ENCODE data around the gene LPXN.
"Not testable (repeated sequence)": the region's sequence is repeated elsewhere in the genome, so short reads cannot be mapped to it uniquely, and the experiment has no call there.

LPXN gene

GRCh38 chr11:58577555-58578135, 2.0 kb upstream of the LPXN start:
- no peaks in the 10 kb centered on the region for H3K9me3 ChIP-seq (replicated peaks in 1 of 11)
- peaks cover 0 to 16% (median 9%) of the 10 kb centered on the region in 11 experiments; a peak in 18 of 22 replicates for H3K36me3 ChIP-seq
- H4K20me1 ChIP-seq: peaks cover 18 to 29% (median 28%) of the 10 kb centered on the region in 11 experiments; a peak in 20 of 22 replicates
- no peaks in the 10 kb centered on the region for H3K27me3 ChIP-seq
- H3K4me3 ChIP-seq: peak overlapping the region; percentile 67 to 98 (median 84)
- TF ChIP-seq Cebpa-rat (IDR thresholded peaks at IDR 0.05): peak in 8 of 11 experiments; percentile 12 to 89 (median 50); a peak in 9 of 22 replicates
- peak overlapping the region; percentile 98 to 100 (median 100) for H3K9ac ChIP-seq
- peak overlapping the region; percentile 83 to 96 (median 89) for H3K4me2 ChIP-seq
- H3K4me1 ChIP-seq: peaks cover 46 to 71% (median 67%) of the 10 kb centered on the region in 10 experiments
- peak overlapping the region; percentile 98 to 100 (median 100) for H3K27ac ChIP-seq

DNA sequence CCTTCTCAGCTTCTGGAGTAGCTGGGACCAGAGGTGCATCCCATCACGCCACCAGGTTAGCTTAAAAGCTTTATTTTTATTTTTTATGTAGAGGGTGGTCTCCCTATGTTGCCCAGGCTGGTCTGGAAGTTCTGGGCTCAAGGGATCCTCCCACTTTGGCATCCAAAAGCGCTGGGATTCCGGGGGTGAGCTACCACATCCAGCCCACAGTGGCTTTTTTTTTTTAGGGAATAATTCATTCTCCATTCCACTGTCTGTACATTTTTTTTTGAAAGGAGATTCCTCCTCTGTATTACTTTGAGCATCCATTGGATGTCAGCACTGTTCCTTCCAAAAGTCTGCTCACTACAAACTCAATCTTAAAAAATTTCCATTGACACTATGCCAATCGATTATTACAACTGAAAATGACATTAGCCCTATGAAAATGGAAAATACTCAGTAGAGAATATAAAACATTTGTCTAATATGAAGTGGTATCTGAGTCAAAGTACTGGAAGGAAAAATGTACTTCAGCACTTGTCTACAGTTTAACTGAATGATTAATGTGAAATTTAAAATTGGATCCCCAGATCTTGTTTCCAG, 1.3 kb upstream of the LPXN start:
- no peaks in the 10 kb centered on the region for H3K27me3 ChIP-seq
- H3K36me3 ChIP-seq: peaks cover 0 to 14% (median 9%) of the 10 kb centered on the region in 11 experiments; a peak in 18 of 22 replicates
- H3K9ac ChIP-seq: peak overlapping the region; percentile 98 to 100 (median 100)
- H3K4me3 ChIP-seq: peak overlapping the region; percentile 67 to 98 (median 84)
- H3K9me3 ChIP-seq (replicated peaks in 1 of 11): no peaks in the 10 kb centered on the region
- no peak for TF ChIP-seq Cebpa-rat (IDR thresholded peaks at IDR 0.05)
- peaks cover 43 to 66% (median 62%) of the 10 kb centered on the region in 10 experiments for H3K4me1 ChIP-seq
- H3K27ac ChIP-seq: peak overlapping the region; percentile 98 to 100 (median 100)
- peak overlapping the region; percentile 83 to 96 (median 89) for H3K4me2 ChIP-seq
- H4K20me1 ChIP-seq: peaks cover 12 to 24% (median 22%) of the 10 kb centered on the region in 11 experiments; a peak in 20 of 22 replicates

DNA sequence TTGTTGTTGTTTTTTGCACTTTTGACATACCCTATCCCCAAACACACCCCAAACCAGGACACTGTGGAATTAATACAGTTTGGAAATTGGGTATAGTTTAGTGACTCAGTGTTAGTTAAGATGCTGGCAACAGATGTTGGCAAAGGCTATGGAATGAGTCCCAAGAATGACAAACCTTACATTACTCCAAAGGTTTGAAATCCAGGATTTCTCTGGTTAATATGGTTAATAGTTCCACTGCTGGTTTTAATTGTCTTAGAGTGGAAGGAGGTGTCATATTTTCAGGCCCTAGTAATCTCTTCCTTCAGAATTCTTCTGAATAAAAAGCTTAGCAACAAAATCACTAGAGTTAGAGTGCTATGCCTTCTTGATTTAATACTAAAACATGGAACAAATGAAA, 775 bp downstream of the LPXN start:
- H3K4me2 ChIP-seq: peak overlapping the region; percentile 83 to 96 (median 89)
- peaks cover 0 to 13% (median 9%) of the 10 kb centered on the region in 11 experiments; a peak in 19 of 22 replicates for H3K36me3 ChIP-seq
- no peak for TF ChIP-seq Cebpa-rat (IDR thresholded peaks at IDR 0.05)
- H3K4me1 ChIP-seq: peaks cover 31 to 52% (median 46%) of the 10 kb centered on the region in 10 experiments
- H4K20me1 ChIP-seq: peaks cover 0 to 19% (median 1%) of the 10 kb centered on the region in 11 experiments; a peak in 10 of 22 replicates
- peak overlapping the region; percentile 40 to 97 (median 58) for H3K4me3 ChIP-seq
- H3K9ac ChIP-seq: peak overlapping the region; percentile 86 to 100 (median 100); a peak in 21 of 22 replicates
- H3K27me3 ChIP-seq: no peaks in the 10 kb centered on the region
- peak overlapping the region; percentile 89 to 100 (median 100) for H3K27ac ChIP-seq
- H3K9me3 ChIP-seq (replicated peaks in 1 of 11): no peaks in the 10 kb centered on the region

GRCh38 chr11:58573451-58574104, 2.1 kb downstream of the LPXN start:
- H3K4me2 ChIP-seq: peak overlapping the region; percentile 83 to 96 (median 89)
- peak overlapping the region; percentile 40 to 97 (median 58); a peak in 19 of 20 replicates for H3K4me3 ChIP-seq
- H3K9me3 ChIP-seq (replicated peaks in 1 of 11): no peaks in the 10 kb centered on the region
- peak overlapping the region; percentile 89 to 100 (median 100) for H3K27ac ChIP-seq
- peaks cover 35 to 52% (median 47%) of the 10 kb centered on the region in 10 experiments for H3K4me1 ChIP-seq
- peak in 2 of 11 experiments; percentile 8 to 44; a peak in 1 of 22 replicates for TF ChIP-seq Cebpa-rat (IDR thresholded peaks at IDR 0.05)
- peaks cover 3 to 26% (median 22%) of the 10 kb centered on the region in 11 experiments; a peak in 19 of 22 replicates for H3K36me3 ChIP-seq
- H4K20me1 ChIP-seq: peaks cover 0 to 32% (median 0%) of the 10 kb centered on the region in 11 experiments; a peak in 9 of 22 replicates
- no peaks in the 10 kb centered on the region for H3K27me3 ChIP-seq
- peak overlapping the region; percentile 69 to 100 (median 100) for H3K9ac ChIP-seq

DNA sequence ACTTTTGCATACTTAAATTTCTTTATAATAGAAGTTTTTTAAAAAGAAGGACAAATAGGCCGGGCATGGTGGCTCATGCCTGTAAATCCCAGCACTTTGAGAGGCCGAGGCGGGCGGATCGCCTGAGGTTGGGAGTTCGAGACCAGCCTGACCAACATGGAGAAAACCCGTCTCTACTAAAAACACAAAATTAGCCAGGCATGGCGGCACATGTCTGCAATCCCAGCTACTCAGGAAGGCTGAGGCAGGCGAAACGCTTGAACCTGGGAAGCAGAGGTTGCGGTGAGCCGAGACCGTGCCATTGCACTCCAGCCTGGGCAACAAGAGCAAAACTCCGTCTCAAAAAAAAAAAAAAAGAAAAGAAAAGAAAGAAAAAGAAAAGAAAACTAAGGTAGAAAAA, 2.8 kb downstream of the LPXN start:
- Histone ChIP-seq H3K4me2 (peak overlapping the region; percentile 83 to 96 (median 89)), H3K9ac (peak overlapping the region; percentile 69 to 100 (median 100))

GRCh38 chr11:58567889-58568512, 7.7 kb downstream of the LPXN start:
- Histone ChIP-seq H3K4me3 (no peak overlapping the region), H3K4me2 (0 out of 22 replicates have a peak overlapping the region, but pooled peaks of 1 of the 11 experiments have one; percentile 1), H3K9ac (no peak overlapping the region), H3K27me3 (no peaks in the 10 kb centered on the region), H3K4me1 (peaks cover 4 to 36% (median 6%) of the 10 kb centered on the region in 10 experiments; a peak in 19 of 20 replicates), H3K27ac (no peak overlapping the region), H4K20me1 (peaks cover 0 to 88% (median 0%) of the 10 kb centered on the region in 11 experiments; a peak in 10 of 22 replicates), H3K9me3 (replicated peaks in 1 of 11) (no peaks in the 10 kb centered on the region), H3K36me3 (peaks cover 3 to 79% (median 54%) of the 10 kb centered on the region in 11 experiments; a peak in 20 of 22 replicates)
- no peak for TF ChIP-seq Cebpa-rat (IDR thresholded peaks at IDR 0.05)

More for the DNA sequence above, 2.8 kb downstream of the LPXN start:
- not testable (repeated sequence) for H3K9me3 ChIP-seq (replicated peaks in 1 of 11); H3K27me3 ChIP-seq
- Histone ChIP-seq H3K4me3 (peak overlapping the region; percentile 6 to 97 (median 58); a peak in 19 of 20 replicates), H3K4me1 (peaks cover 40 to 59% (median 47%) of the 10 kb centered on the region in 10 experiments), H4K20me1 (peaks cover 0 to 38% (median 0%) of the 10 kb centered on the region in 11 experiments; a peak in 9 of 22 replicates), H3K36me3 (peaks cover 3 to 32% (median 29%) of the 10 kb centered on the region in 11 experiments; a peak in 19 of 22 replicates), H3K27ac (peak overlapping the region; percentile 89 to 100 (median 100))

DNA sequence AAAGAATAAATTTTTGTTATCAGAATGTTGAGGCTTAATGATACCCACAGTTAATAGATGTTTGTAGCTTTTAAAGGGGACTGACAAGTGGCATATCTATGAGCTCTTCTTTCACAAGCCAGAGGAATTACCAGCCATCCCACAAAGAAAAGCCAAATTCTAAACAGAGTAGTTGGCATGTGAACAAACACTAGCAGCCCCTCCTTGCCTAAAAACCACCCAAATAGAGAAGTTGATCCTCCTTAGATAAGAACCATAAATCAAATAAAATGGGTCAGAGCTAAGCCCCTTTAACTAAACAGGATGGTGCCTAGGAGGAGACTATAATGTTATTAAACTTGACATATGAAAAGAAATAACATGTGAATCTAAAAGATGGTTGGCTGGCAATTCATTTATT, 11.4 kb downstream of the LPXN start:
- peaks cover 0 to 11% (median 2%) of the 10 kb centered on the region in 10 experiments; a peak in 8 of 20 replicates for H3K4me1 ChIP-seq
- no peak overlapping the region for H3K4me3 ChIP-seq
- peaks cover 0 to 100% (median 7%) of the 10 kb centered on the region in 11 experiments; a peak in 12 of 22 replicates for H4K20me1 ChIP-seq
- H3K4me2 ChIP-seq: no peak overlapping the region
- no peak overlapping the region for H3K9ac ChIP-seq
- no peak overlapping the region for H3K27ac ChIP-seq
- H3K9me3 ChIP-seq (replicated peaks in 1 of 11): no peaks in the 10 kb centered on the region
- H3K27me3 ChIP-seq: no peaks in the 10 kb centered on the region
- no peak for TF ChIP-seq Cebpa-rat (IDR thresholded peaks at IDR 0.05)
- peaks cover under 1 to 98% (median 53%) of the 10 kb centered on the region in 11 experiments; a peak in 20 of 22 replicates for H3K36me3 ChIP-seq

GRCh38 chr11:58562375-58562800, 13.3 kb downstream of the LPXN start:
- H4K20me1 ChIP-seq: peaks cover 0 to 97% (median 8%) of the 10 kb centered on the region in 11 experiments; a peak in 12 of 22 replicates
- no peak overlapping the region for H3K4me2 ChIP-seq
- peaks cover 0 to 93% (median 36%) of the 10 kb centered on the region in 11 experiments; a peak in 17 of 22 replicates for H3K36me3 ChIP-seq
- no peak for TF ChIP-seq Cebpa-rat (IDR thresholded peaks at IDR 0.05)
- H3K4me1 ChIP-seq: peaks cover 0 to 4% (median 0%) of the 10 kb centered on the region in 10 experiments; a peak in 2 of 20 replicates
- no peak overlapping the region for H3K9ac ChIP-seq
- no peaks in the 10 kb centered on the region for H3K9me3 ChIP-seq (replicated peaks in 1 of 11)
- no peaks in the 10 kb centered on the region for H3K27me3 ChIP-seq
- no peak overlapping the region for H3K4me3 ChIP-seq
- H3K27ac ChIP-seq: no peak overlapping the region

Data from BLaER1 treated with 17β-estradiol and CSF1 and Interleukin-3, amounts not matched to agents 10 nM and 100 nM (cell line).